HepG2 (cell line): Measurements from ENCODE around the gene TPM2. TPM values are rescaled to one million over a fixed set of nuclear protein-coding genes. Genes with fewer than 3 reads are reported as not detected.

Experiments
- CHCHD3 ChIP-seq: sonication (generic); formaldehyde crosslinking; IDR thresholded peaks from 2 replicates; pipeline ENCODE4 v1.8.0; 2022; ENCODE audit warnings: mild to moderate bottlenecking, missing genetic modification reagents, moderate library complexity
- CHD2 ChIP-seq: IDR thresholded peaks from 2 replicates; pipeline ENCODE4 v1.6.1; 2011; ENCODE audit warnings: low read depth, low read length, improper control_type of control experiment
- CREB3 ChIP-seq: sonication (generic); formaldehyde crosslinking; IDR thresholded peaks from 2 replicates; pipeline ENCODE4 v1.5.0; 2020; ENCODE audit warnings: missing genetic modification reagents
- HNRNPK ChIP-seq: fragments of 200-400 bp; formaldehyde crosslinking; IDR thresholded peaks from 2 replicates; pipeline ENCODE4 v1.6.1; 2018; ENCODE audit warnings: low read length, low read depth, moderate library complexity, mild to moderate bottlenecking; ENCODE audit not compliant: poor library complexity, severe bottlenecking
- HOXA7 ChIP-seq: sonication (generic); formaldehyde crosslinking; IDR thresholded peaks from 2 replicates; pipeline ENCODE4 v1.8.1; 2022; ENCODE audit warnings: mild to moderate bottlenecking, missing genetic modification reagents, moderate library complexity
- ISX ChIP-seq: sonication (generic); formaldehyde crosslinking; conservative IDR thresholded peaks from 2 replicates; pipeline ENCODE4 v1.5.0; 2020; ENCODE audit warnings: missing genetic modification reagents
- KLF12 ChIP-seq: sonication (generic); formaldehyde crosslinking; IDR thresholded peaks from 2 replicates; pipeline ENCODE4 v1.4.0; 2020; ENCODE audit warnings: missing genetic modification reagents, borderline replicate concordance
- MATR3 ChIP-seq: sonication (generic); formaldehyde crosslinking; IDR thresholded peaks from 2 replicates; pipeline ENCODE4 v1.4.0; 2020; ENCODE audit warnings: missing genetic modification reagents
- PHF5A ChIP-seq: IDR thresholded peaks from one replicate; pipeline ENCODE4 v1.6.1; 2018; ENCODE audit warnings: low read depth, missing genetic modification reagents; ENCODE audit not compliant: unreplicated experiment
- PPARG ChIP-seq: conservative IDR thresholded peaks from 2 replicates; pipeline ENCODE4 v1.6.1; 2016; ENCODE audit warnings: missing biosample characterization, missing genetic modification reagents
- SKI ChIP-seq: fragments of 450-650 bp; IDR thresholded peaks from one replicate; pipeline ENCODE4 v1.6.1; 2018; ENCODE audit warnings: mild to moderate bottlenecking; ENCODE audit not compliant: partially characterized antibody
- SMARCC2 ChIP-seq: fragments of 450-650 bp; IDR thresholded peaks from 2 replicates; pipeline ENCODE4 v1.6.1; 2017; ENCODE audit warnings: antibody characterized with exemption, mild to moderate bottlenecking
- THAP7 ChIP-seq: sonication (generic); formaldehyde crosslinking; IDR thresholded peaks from 2 replicates; pipeline ENCODE4 v1.8.1; 2023; ENCODE audit warnings: mild to moderate bottlenecking, missing genetic modification reagents
- TP53 ChIP-seq: sonication (generic); formaldehyde crosslinking; conservative IDR thresholded peaks from 2 replicates; pipeline ENCODE4 v1.4.0; 2020; ENCODE audit warnings: missing genetic modification reagents
- ZNF335 ChIP-seq: sonication (generic); formaldehyde crosslinking; IDR thresholded peaks from 2 replicates; pipeline ENCODE4 v1.4.0; 2020; ENCODE audit warnings: missing genetic modification reagents
- ZNF512 ChIP-seq: sonication (generic); formaldehyde crosslinking; IDR thresholded peaks from 2 replicates; pipeline ENCODE4 v1.4.0; 2020; ENCODE audit warnings: mild to moderate bottlenecking, missing genetic modification reagents
- ZNF589 ChIP-seq: sonication (generic); formaldehyde crosslinking; conservative IDR thresholded peaks from 2 replicates; pipeline ENCODE4 v1.8.0; 2022; ENCODE audit warnings: mild to moderate bottlenecking, moderate library complexity, missing genetic modification reagents
- ZNF616 ChIP-seq: sonication (generic); formaldehyde crosslinking; IDR thresholded peaks from 2 replicates; pipeline ENCODE4 v1.5.0; 2020; ENCODE audit warnings: low read depth, mild to moderate bottlenecking, missing genetic modification reagents
- ZNF746 ChIP-seq: sonication (generic); formaldehyde crosslinking; IDR thresholded peaks from 2 replicates; pipeline ENCODE4 v1.8.0; 2022; ENCODE audit warnings: mild to moderate bottlenecking, missing genetic modification reagents
- ZSCAN12 ChIP-seq: sonication (generic); formaldehyde crosslinking; IDR thresholded peaks from 2 replicates; pipeline ENCODE4 v1.9.0; 2021; ENCODE audit warnings: mild to moderate bottlenecking, missing genetic modification reagents
- ZSCAN22 ChIP-seq: sonication (generic); formaldehyde crosslinking; IDR thresholded peaks from 2 replicates; pipeline ENCODE4 v1.4.0; 2020; ENCODE audit warnings: mild to moderate bottlenecking, missing genetic modification reagents
- ZUFSP ChIP-seq: sonication (generic); formaldehyde crosslinking; IDR thresholded peaks from 2 replicates; pipeline ENCODE4 v1.9.0; 2021; ENCODE audit warnings: missing genetic modification reagents, mild to moderate bottlenecking, borderline replicate concordance
- polyA plus RNA-seq, 8 experiments: library from polyadenylated mRNA; depleted of rRNA in 3 of 8; stranded (reverse) in 7 of 8; unstranded in 1 of 8; fragments of >200 nt; fragmentation: Illumina TruSeq in 4 of 8; extraction: Trizol in 4 of 8; gene quantifications; 2 replicates each; pipeline versions ENCODE4 v1.2.1 to v1.2.3, GENCODE V29; 2011 to 2016; ENCODE audit warnings: low read depth in 4 of 8, missing spikeins in 1 of 8, mixed read lengths in 1 of 8; ENCODE audit not compliant: insufficient read depth in 1 of 8
- total RNA-seq, 5 experiments: library from RNA; depleted of rRNA; stranded (reverse); fragments of >200 nt; fragmentation: Illumina TruSeq; extraction: Trizol; gene quantifications; 2 replicates each; pipeline ENCODE4 v1.2.3, GENCODE V29; 2016; ENCODE audit warnings: low read depth in 1 of 5

The TPM2 gene
- total and polyA plus RNA-seq, 2 of the 13 experiments (the other 11 are each of a cell fraction or from before 2014, with no cell fraction given) = 3.1 to 10.7 TPM

- no peak; the same call in 1 of the 2 replicates for TF ChIP-seq KLF12 (CRISPR knock-in tag)
- TF ChIP-seq PPARG (CRISPR knock-in tag) = peak; percentile 50; the same call in 1 of the 2 replicates
- peak; percentile 91; the same call in 1 of the 2 replicates for TF ChIP-seq HOXA7 (CRISPR knock-in tag)
- TF ChIP-seq CREB3 (CRISPR knock-in tag) = no peak
- 0 out of 2 replicates have a peak, but pooled peaks have one; percentile 69 for TF ChIP-seq ZNF616 (CRISPR knock-in tag)
- TF ChIP-seq PHF5A (CRISPR knock-in tag) = peak; percentile 34
- TF ChIP-seq TP53 = no peak
- TF ChIP-seq ZNF589 (CRISPR knock-in tag) = peak; percentile 97
- TF ChIP-seq CHCHD3 (CRISPR knock-in tag) = peak; percentile 97
- TF ChIP-seq ZNF335 (CRISPR knock-in tag) = no peak
- TF ChIP-seq SKI = no peak
- TF ChIP-seq ZUFSP (CRISPR knock-in tag) = no peak
- TF ChIP-seq THAP7 (CRISPR knock-in tag) = no peak
- no peak for TF ChIP-seq ZSCAN22
- TF ChIP-seq CHD2 = 0 out of 2 replicates have a peak, but pooled peaks have one; percentile 40
- peak; percentile 53 for TF ChIP-seq HNRNPK
- TF ChIP-seq ZNF512 (CRISPR knock-in tag) = no peak
- TF ChIP-seq ZNF746 (CRISPR knock-in tag) = no peak
- TF ChIP-seq ZSCAN12 = no peak
- TF ChIP-seq ISX (CRISPR knock-in tag) = peak; percentile 60; the same call in 1 of the 2 replicates
- TF ChIP-seq SMARCC2 = no peak
- TF ChIP-seq MATR3 (CRISPR knock-in tag) = no peak
These were observed 24.9 kb downstream of the TPM2 start, which contains the start of gene ARHGEF39 (continued) for GRCh38 chr9:35664531-35665470.
